Measurements from ENCODE around the gene USE1. TPM values are rescaled to one million over a fixed set of nuclear protein-coding genes. Genes with fewer than 3 reads are reported as not detected.

USE1 gene
- total and polyA plus RNA-seq, 2 of the 4 experiments (the other 2 are of a cell fraction): 17.2 to 24.2 TPM

- TF ChIP-seq, protein P1, sequence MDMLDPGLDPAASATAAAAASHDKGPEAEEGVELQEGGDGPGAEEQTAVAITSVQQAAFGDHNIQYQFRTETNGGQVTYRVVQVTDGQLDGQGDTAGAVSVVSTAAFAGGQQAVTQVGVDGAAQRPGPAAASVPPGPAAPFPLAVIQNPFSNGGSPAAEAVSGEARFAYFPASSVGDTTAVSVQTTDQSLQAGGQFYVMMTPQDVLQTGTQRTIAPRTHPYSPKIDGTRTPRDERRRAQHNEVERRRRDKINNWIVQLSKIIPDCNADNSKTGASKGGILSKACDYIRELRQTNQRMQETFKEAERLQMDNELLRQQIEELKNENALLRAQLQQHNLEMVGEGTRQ (IDR thresholded peaks at IDR 0.05; ENCODE audit: low read depth, low read length): no peak
Measured at GRCh38 chr19:17216058-17216670, 1.0 kb downstream of the USE1 start (continued).

- intact Hi-C loops (cut with micrococcal nuclease) (no loop called here), in situ Hi-C loops (cut with MboI; ENCODE audit: low sequenced_read_pairs) (no loop called here), dilution Hi-C loops (cut with HindIII; ENCODE audit: low sequenced_read_pairs, unreplicated experiment) (no loop called here)
- 100% methylated on average over 2 of the region's 8 CpGs; no CpG with 5 or more reads in 1 of the 2 experiments for WGBS, 2 experiments (ENCODE audit: extremely low coverage in 2 of 2, insufficient read length in 1 of 2)
- Histone ChIP-seq H3K4me1 (ENCODE audit: control insufficient read depth, insufficient read depth, low read length) (peaks cover 14% of the 10 kb centered on the region), H4K5ac (ENCODE audit: low read depth, low read length) (no peak overlapping the region), H4K91ac (ENCODE audit: insufficient read depth, low read depth, low read length) (no peak overlapping the region), H4K8ac (ENCODE audit: low read depth in 2 of 2, low read length in 2 of 2) (no peak overlapping the region), H3K9ac (ENCODE audit: low read depth, low read length) (no peak overlapping the region), H3K56ac (ENCODE audit: extremely low read depth, insufficient read depth, low read length) (no peak overlapping the region), H2BK15ac (ENCODE audit: low read depth, low read length) (no peak overlapping the region), H3K4me2 (ENCODE audit: low read depth, low read length) (no peak overlapping the region), H3K27ac (ENCODE audit: insufficient read depth, low read length) (no peak overlapping the region), H3K14ac (replicated peaks; ENCODE audit: low read depth, low read length) (no peak overlapping the region), H3K4me3 (ENCODE audit: insufficient read depth, low read depth, low read length) (no peak overlapping the region), H2BK5ac (ENCODE audit: low read depth, low read length, poor library complexity, severe bottlenecking) (no peak overlapping the region), H2AK5ac (ENCODE audit: low read depth, low read length) (no peak overlapping the region), H4K20me1 (ENCODE audit: insufficient read depth, low read length) (no peaks in the 10 kb centered on the region), H3K23ac (ENCODE audit: low read depth, low read length) (no peak overlapping the region), H3K4ac (ENCODE audit: low read depth, low read length) (no peak overlapping the region), H3K18ac (ENCODE audit: low read depth, low read length) (no peak overlapping the region), H3K36me3 (ENCODE audit: control insufficient read depth, insufficient read depth, low read length) (peaks cover 24% of the 10 kb centered on the region), H3K9me1 (ENCODE audit: insufficient read depth, low read length) (peaks cover 13% of the 10 kb centered on the region), H3K79me1 (ENCODE audit: low read depth in 1 of 2, low read length in 2 of 2) (peaks cover 14 to 18% of the 10 kb centered on the region in 2 experiments; a peak in 3 of 4 replicates), H2AFZ (replicated peaks; ENCODE audit: low read length, poor library complexity) (no peak overlapping the region), H3K9me3 (ENCODE audit: control insufficient read depth, insufficient read depth, low read length) (no peaks in the 10 kb centered on the region), H2AK9ac (replicated peaks; ENCODE audit: low read depth, low read length, poor library complexity) (peak overlapping the region; percentile 23), H2BK20ac (ENCODE audit: low read depth, low read length) (no peak overlapping the region), H3K27me3 (ENCODE audit: control insufficient read depth, insufficient read depth, low read length) (no peaks in the 10 kb centered on the region), H2BK120ac (ENCODE audit: low read depth, low read length) (no peak overlapping the region)
- BruUV-seq (replicated peaks): no TSS peak
- ATAC-seq (ENCODE audit: low read depth) (no peak), DNase-seq (no peak)
- CTCF ChIA-PET: no interaction called here
- TF ChIP-seq, protein P2, sequence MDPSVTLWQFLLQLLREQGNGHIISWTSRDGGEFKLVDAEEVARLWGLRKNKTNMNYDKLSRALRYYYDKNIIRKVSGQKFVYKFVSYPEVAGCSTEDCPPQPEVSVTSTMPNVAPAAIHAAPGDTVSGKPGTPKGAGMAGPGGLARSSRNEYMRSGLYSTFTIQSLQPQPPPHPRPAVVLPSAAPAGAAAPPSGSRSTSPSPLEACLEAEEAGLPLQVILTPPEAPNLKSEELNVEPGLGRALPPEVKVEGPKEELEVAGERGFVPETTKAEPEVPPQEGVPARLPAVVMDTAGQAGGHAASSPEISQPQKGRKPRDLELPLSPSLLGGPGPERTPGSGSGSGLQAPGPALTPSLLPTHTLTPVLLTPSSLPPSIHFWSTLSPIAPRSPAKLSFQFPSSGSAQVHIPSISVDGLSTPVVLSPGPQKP (IDR thresholded peaks at IDR 0.05; ENCODE audit: borderline replicate concordance, low read depth, low read length): no peak
- TF ChIP-seq RCOR1 (IDR thresholded peaks at IDR 0.05; ENCODE audit: insufficient replicate concordance, low read length) (no peak), MXI1 (IDR thresholded peaks at IDR 0.05; ENCODE audit: borderline replicate concordance, low read depth, low read length) (no peak)
- POLR2A ChIA-PET (ENCODE audit: unreplicated experiment): no interaction called here
Measured at GRCh38 chr19:17219286-17219685, 4.1 kb downstream of the USE1 start.

Data from IMR-90 (cell line).